Measurements from ENCODE around the gene RARRES1. TPM values are rescaled to one million over a fixed set of nuclear protein-coding genes. Genes with fewer than 3 reads are reported as not detected.
A peak's percentile ranks its signal among the peaks of the same experiment; 100 is the strongest.

Gene RARRES1
- total RNA-seq, 1 donor from 2014 or later, result 8.4 TPM

DNA sequence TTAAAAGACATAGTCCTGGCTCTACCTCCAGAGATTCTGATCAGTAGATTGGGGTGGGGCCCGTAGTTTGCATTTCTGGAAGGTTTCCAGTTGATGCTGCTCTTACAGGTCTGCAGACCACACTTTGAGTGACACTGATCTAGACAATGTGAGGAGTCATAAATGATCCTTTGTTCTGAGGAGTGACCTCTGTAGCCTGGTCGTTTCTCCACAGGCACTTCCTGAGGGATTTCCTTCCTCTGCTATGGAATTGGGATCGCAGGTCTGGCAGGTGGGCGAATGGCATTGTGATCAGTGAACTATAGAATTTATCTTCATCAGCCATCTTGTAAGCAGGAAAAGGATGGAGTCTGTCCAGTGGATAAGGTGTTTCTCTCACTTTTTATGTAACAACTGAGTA is 82.5 kb downstream of the RARRES1 start:
- TF ChIP-seq, protein P1, sequence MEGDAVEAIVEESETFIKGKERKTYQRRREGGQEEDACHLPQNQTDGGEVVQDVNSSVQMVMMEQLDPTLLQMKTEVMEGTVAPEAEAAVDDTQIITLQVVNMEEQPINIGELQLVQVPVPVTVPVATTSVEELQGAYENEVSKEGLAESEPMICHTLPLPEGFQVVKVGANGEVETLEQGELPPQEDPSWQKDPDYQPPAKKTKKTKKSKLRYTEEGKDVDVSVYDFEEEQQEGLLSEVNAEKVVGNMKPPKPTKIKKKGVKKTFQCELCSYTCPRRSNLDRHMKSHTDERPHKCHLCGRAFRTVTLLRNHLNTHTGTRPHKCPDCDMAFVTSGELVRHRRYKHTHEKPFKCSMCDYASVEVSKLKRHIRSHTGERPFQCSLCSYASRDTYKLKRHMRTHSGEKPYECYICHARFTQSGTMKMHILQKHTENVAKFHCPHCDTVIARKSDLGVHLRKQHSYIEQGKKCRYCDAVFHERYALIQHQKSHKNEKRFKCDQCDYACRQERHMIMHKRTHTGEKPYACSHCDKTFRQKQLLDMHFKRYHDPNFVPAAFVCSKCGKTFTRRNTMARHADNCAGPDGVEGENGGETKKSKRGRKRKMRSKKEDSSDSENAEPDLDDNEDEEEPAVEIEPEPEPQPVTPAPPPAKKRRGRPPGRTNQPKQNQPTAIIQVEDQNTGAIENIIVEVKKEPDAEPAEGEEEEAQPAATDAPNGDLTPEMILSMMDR (IDR thresholded peaks at IDR 0.05; ENCODE audit: borderline replicate concordance), result no peak
- H3K4me1 ChIP-seq, result peaks cover 49% of the 10 kb centered on the region
- peaks cover 82% of the 10 kb centered on the region for H3K36me3 ChIP-seq
- H3K9me3 ChIP-seq (replicated peaks), result no peaks in the 10 kb centered on the region
- intact Hi-C loops (cut with micrococcal nuclease), result no loop called here
- H3K27me3 ChIP-seq (ENCODE audit: low read depth), result no peaks in the 10 kb centered on the region
- DNase-seq, result no peak
- no peak overlapping the region for H3K4me3 ChIP-seq
- peak overlapping the region; percentile 50 for H3K27ac ChIP-seq (replicated peaks)

Other genes with a start within 250 kb of the RARRES1 start
- gene MLF1, start 161.3 kb downstream of the RARRES1 start, total RNA-seq, result 200 TPM
- gene GFM1, start 87.9 kb downstream of the RARRES1 start, total RNA-seq, result 60.5 TPM
- 3.2 TPM for gene LXN, start 59.8 kb downstream of the RARRES1 start, total RNA-seq
- 26.2 TPM for gene MFSD1, start 69.6 kb upstream of the RARRES1 start, total RNA-seq

Data from left ventricle myocardium inferior (tissue), 1 donor.